Parathyroid adenoma (tissue), 2 donors: ENCODE data around the gene ALG5.

ENCODE experiments used
- H2AFZ ChIP-seq: fragments of 300-600 bp; sonication (generic); one replicate; pipeline ENCODE4 v1.7.0; 2017; ENCODE audit warnings: antibody characterized with exemption, mild to moderate bottlenecking
- H3K27ac ChIP-seq: fragments of 300-600 bp; sonication (generic); one replicate; pipeline ENCODE4 v1.7.0; 2017
- H3K27me3 ChIP-seq: fragments of 300-600 bp; sonication (generic); one replicate; pipeline ENCODE4 v1.7.0; 2017; ENCODE audit warnings: low read length; ENCODE audit not compliant: control insufficient read depth, insufficient read depth
- H3K36me3 ChIP-seq: fragments of 300-600 bp; sonication (generic); one replicate; pipeline ENCODE4 v1.7.0; 2017; ENCODE audit warnings: low read length; ENCODE audit not compliant: control insufficient read depth, insufficient read depth
- H3K4me1 ChIP-seq: fragments of 300-600 bp; sonication (generic); one replicate; pipeline ENCODE4 v1.7.0; 2017; ENCODE audit warnings: control low read depth
- H3K4me2 ChIP-seq: fragments of 300-600 bp; sonication (generic); one replicate; pipeline ENCODE4 v1.7.0; 2017; ENCODE audit warnings: low read length
- H3K4me3 ChIP-seq: fragments of 300-600 bp; sonication (generic); one replicate; pipeline ENCODE4 v1.7.0; 2017; ENCODE audit warnings: low read depth, low read length
- H3K79me2 ChIP-seq: fragments of 300-600 bp; sonication (generic); one replicate; pipeline ENCODE4 v1.7.0; 2017; ENCODE audit warnings: control low read depth
- H3K9ac ChIP-seq: fragments of 300-600 bp; sonication (generic); one replicate; pipeline ENCODE4 v1.7.0; 2017; ENCODE audit warnings: mild to moderate bottlenecking
- H3K9me3 ChIP-seq: fragments of 300-600 bp; sonication (generic); one replicate; pipeline ENCODE4 v1.7.0; 2017; ENCODE audit warnings: low read length; ENCODE audit not compliant: control insufficient read depth
- CTCF ChIP-seq: fragments of 300-600 bp; sonication (generic); IDR thresholded peaks from one replicate; pipeline ENCODE4 v1.7.0; 2017; ENCODE audit warnings: antibody characterized with exemption, mild to moderate bottlenecking
- donor health status: primary hyperparathyroidism.

The ALG5 gene

GRCh38 chr13:37023871-37024270, 24.7 kb upstream of the ALG5 start:
- no peaks in the 10 kb centered on the region for H3K36me3 ChIP-seq
- H2AFZ ChIP-seq = no peak overlapping the region
- H3K27ac ChIP-seq = no peak overlapping the region
- no peak overlapping the region for H3K4me3 ChIP-seq
- no peaks in the 10 kb centered on the region for H3K4me1 ChIP-seq
- H3K9me3 ChIP-seq = no peaks in the 10 kb centered on the region
- H3K9ac ChIP-seq = no peak overlapping the region
- TF ChIP-seq CTCF = no peak
- H3K79me2 ChIP-seq = no peaks in the 10 kb centered on the region
- no peaks in the 10 kb centered on the region for H3K27me3 ChIP-seq
- H3K4me2 ChIP-seq = no peak overlapping the region

GRCh38 chr13:37014609-37015008, 15.5 kb upstream of the ALG5 start:
- Histone ChIP-seq H3K4me3 (no peak overlapping the region), H3K27ac (no peak overlapping the region), H3K4me2 (no peak overlapping the region), H3K27me3 (no peaks in the 10 kb centered on the region), H3K36me3 (no peaks in the 10 kb centered on the region), H3K9ac (no peak overlapping the region), H2AFZ (no peak overlapping the region), H3K4me1 (no peaks in the 10 kb centered on the region), H3K9me3 (no peaks in the 10 kb centered on the region), H3K79me2 (no peaks in the 10 kb centered on the region)
- TF ChIP-seq CTCF = no peak

DNA sequence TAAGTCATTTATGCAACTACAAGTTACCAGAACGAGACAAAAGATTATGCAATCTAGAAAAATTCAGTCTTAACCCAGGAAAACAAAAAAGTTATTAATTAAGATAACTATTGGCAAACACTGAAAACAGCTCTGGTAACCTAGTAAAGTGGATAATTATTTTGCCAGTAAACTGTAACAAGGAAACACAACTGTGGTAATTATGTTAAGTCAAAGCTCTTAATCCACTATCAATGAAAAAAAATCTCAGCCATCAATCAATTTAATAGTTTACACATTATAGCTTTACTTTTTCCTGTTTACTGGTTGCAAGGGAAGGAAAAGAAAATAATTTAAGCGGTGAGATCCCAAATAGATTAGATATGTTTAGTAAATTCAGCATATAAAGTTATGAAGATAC, 12.6 kb upstream of the ALG5 start:
- H2AFZ ChIP-seq = no peak overlapping the region
- H3K79me2 ChIP-seq = no peaks in the 10 kb centered on the region
- H3K4me2 ChIP-seq = no peak overlapping the region
- H3K4me1 ChIP-seq = no peaks in the 10 kb centered on the region
- no peaks in the 10 kb centered on the region for H3K27me3 ChIP-seq
- H3K9me3 ChIP-seq = no peaks in the 10 kb centered on the region
- TF ChIP-seq CTCF = no peak
- no peak overlapping the region for H3K9ac ChIP-seq
- no peak overlapping the region for H3K4me3 ChIP-seq
- H3K36me3 ChIP-seq = no peaks in the 10 kb centered on the region
- no peak overlapping the region for H3K27ac ChIP-seq

DNA sequence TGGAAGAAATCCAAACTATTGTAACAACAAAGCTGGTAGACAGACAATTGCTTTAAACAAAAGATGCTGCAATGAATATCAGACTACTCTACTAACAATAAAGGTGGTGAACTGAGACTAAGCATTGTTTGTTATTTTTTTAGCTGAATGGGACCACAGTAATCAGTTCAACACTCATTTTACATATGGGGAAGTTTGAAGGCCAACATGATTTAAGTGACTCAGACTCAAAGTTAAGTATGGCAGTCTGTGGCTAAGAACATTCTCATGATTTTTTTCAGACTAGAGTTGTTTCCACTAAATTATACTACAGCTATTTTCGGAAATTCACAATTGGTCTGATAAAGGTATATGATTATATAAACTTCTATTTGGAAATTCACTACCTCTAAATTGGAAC, 11.9 kb upstream of the ALG5 start:
- Histone ChIP-seq H3K27me3 (no peaks in the 10 kb centered on the region), H3K4me1 (no peaks in the 10 kb centered on the region), H3K4me2 (no peak overlapping the region), H3K79me2 (no peaks in the 10 kb centered on the region), H2AFZ (no peak overlapping the region), H3K27ac (no peak overlapping the region), H3K4me3 (no peak overlapping the region), H3K9me3 (no peaks in the 10 kb centered on the region), H3K36me3 (no peaks in the 10 kb centered on the region), H3K9ac (no peak overlapping the region)
- TF ChIP-seq CTCF = no peak

DNA sequence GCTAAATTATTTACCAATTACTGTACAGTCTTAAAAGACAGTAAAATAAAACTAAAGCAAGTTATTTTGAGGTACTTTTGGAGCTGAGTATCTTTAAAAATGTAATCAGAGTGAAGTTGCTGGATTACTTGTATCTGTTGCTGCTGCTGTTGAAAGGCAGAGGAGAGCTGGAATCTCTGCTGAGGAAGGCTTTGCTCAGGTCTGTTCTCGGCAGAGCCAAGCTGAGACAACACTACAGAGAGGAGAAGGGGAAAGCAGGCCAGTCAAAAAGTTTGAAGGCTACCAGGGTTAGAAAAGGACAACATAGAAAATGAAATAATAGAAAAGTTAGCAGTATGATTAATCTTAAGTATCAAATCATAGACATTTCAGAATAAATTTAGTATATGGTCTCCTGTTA, 11.3 kb upstream of the ALG5 start:
- no peaks in the 10 kb centered on the region for H3K27me3 ChIP-seq
- H3K4me3 ChIP-seq = no peak overlapping the region
- no peak overlapping the region for H3K4me2 ChIP-seq
- no peak overlapping the region for H3K9ac ChIP-seq
- no peaks in the 10 kb centered on the region for H3K79me2 ChIP-seq
- no peak for TF ChIP-seq CTCF
- H3K36me3 ChIP-seq = no peaks in the 10 kb centered on the region
- H2AFZ ChIP-seq = no peak overlapping the region
- no peak overlapping the region for H3K27ac ChIP-seq
- H3K9me3 ChIP-seq = no peaks in the 10 kb centered on the region
- H3K4me1 ChIP-seq = no peaks in the 10 kb centered on the region
